Karpas-422 (cell line): ENCODE measurements around the gene LRRC8D. TPM values are rescaled to one million over a fixed set of nuclear protein-coding genes. Genes with fewer than 3 reads are reported as not detected.
A peak's percentile ranks its signal among the peaks of the same experiment; 100 is the strongest.

ENCODE experiments used
- DNase-seq: peaks from one replicate; pipeline ENCODE4 v3.0.0-alpha.2; 2015
- H2AFZ ChIP-seq: fragments of 200-600 bp; sonication (generic); 2 replicates; pipeline ENCODE4 v1.6.1; 2014; ENCODE audit warnings: antibody characterized with exemption, low read length, mixed read lengths
- H3K27ac ChIP-seq: fragments of 200-600 bp; sonication (generic); 2 replicates; pipeline ENCODE4 v1.5.1; 2014; ENCODE audit warnings: mild to moderate bottlenecking, low read length, moderate library complexity
- H3K27me3 ChIP-seq: fragments of 200-600 bp; sonication (generic); 2 replicates; pipeline ENCODE4 v1.6.1; 2014; ENCODE audit warnings: low read length, mixed read lengths
- H3K36me3 ChIP-seq: fragments of 200-600 bp; sonication (generic); 2 replicates; pipeline ENCODE4 v1.6.1; 2014; ENCODE audit warnings: low read length, mixed read lengths; ENCODE audit not compliant: insufficient read depth
- H3K4me1 ChIP-seq: fragments of 200-600 bp; sonication (generic); 2 replicates; pipeline ENCODE4 v1.6.1; 2014; ENCODE audit warnings: mild to moderate bottlenecking, low read length, mixed read lengths
- H3K4me2 ChIP-seq: fragments of 200-600 bp; sonication (generic); 2 replicates; pipeline ENCODE4 v1.6.1; 2014; ENCODE audit warnings: low read length, low read depth, mild to moderate bottlenecking; ENCODE audit not compliant: poor library complexity, severe bottlenecking
- H3K4me3 ChIP-seq: fragments of 200-600 bp; sonication (generic); 2 replicates; pipeline ENCODE4 v1.5.1; 2014; ENCODE audit warnings: mild to moderate bottlenecking, antibody characterized with exemption, low read length, mixed read lengths
- H3K79me2 ChIP-seq: fragments of 200-600 bp; sonication (generic); 2 replicates; pipeline ENCODE4 v1.6.1; 2014; ENCODE audit warnings: mild to moderate bottlenecking, low read length, mixed read lengths
- H3K9ac ChIP-seq: fragments of 200-600 bp; sonication (generic); 2 replicates; pipeline ENCODE4 v1.6.0; 2014; ENCODE audit warnings: low read length
- H3K9me2 ChIP-seq: fragments of 200-600 bp; sonication (generic), shearing (Covaris generic); replicated peaks from 2 replicates; pipeline ENCODE4 v1.6.0; 2014; ENCODE audit warnings: mild to moderate bottlenecking, low read length, moderate library complexity; ENCODE audit not compliant: insufficient read depth
- H3K9me3 ChIP-seq: fragments of 300-700, 200-600 bp; sonication (generic); 2 replicates; pipeline ENCODE4 v1.6.1; 2014; ENCODE audit warnings: low read length, mixed read lengths
- H4K20me1 ChIP-seq: fragments of 200-600 bp; sonication (generic); 2 replicates; pipeline ENCODE4 v1.6.1; 2014; ENCODE audit warnings: mild to moderate bottlenecking, antibody characterized with exemption, low read length, low read depth; ENCODE audit not compliant: insufficient read depth
- total RNA-seq: library from RNA; depleted of rRNA; stranded (reverse); fragments of >200 nt; shearing (Covaris generic); gene quantifications from 2 replicates; pipeline ENCODE4 v1.2.3, GENCODE V29; 2014; ENCODE audit warnings: low replicate concordance

The LRRC8D gene
- total RNA-seq, 1 experiment from 2014 or later: 48.9 TPM

GRCh38 chr1:89935235-89935634 is 114.4 kb downstream of the LRRC8D start:
- H3K27ac ChIP-seq: no peak overlapping the region
- H3K4me3 ChIP-seq: no peak overlapping the region
- no peaks in the 10 kb centered on the region for H4K20me1 ChIP-seq
- no peak overlapping the region for H3K4me2 ChIP-seq
- peaks cover 14% of the 10 kb centered on the region for H3K79me2 ChIP-seq
- H3K9me2 ChIP-seq: no peaks in the 10 kb centered on the region
- peaks cover 11% of the 10 kb centered on the region for H3K4me1 ChIP-seq
- H3K9ac ChIP-seq: no peak overlapping the region
- H3K9me3 ChIP-seq: no peaks in the 10 kb centered on the region
- H2AFZ ChIP-seq: no peak overlapping the region
- H3K36me3 ChIP-seq: peaks cover 21% of the 10 kb centered on the region; the same call in 1 of the 2 replicates
- DNase-seq: no peak
- no peaks in the 10 kb centered on the region for H3K27me3 ChIP-seq

DNA sequence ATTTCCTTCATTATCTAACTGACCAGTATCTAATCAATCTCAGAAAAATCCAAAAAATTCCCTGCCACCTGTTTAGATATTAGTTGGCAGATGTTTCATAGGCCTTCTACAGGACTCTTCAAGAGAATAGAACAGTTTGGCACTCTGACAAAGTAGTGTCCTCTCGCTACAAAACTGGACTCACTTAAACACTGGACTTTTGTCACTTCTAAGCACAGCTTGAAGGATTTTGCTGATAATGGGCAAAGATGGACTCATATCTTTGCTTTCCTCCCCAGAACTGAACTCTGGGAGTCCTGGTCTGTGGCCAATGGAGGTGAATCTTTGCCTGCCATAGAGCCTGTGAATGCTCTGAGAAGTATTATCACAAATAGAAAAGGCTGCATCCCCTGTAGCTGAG is 115.9 kb downstream of the LRRC8D start:
- Histone ChIP-seq H3K9me3 (no peaks in the 10 kb centered on the region), H3K9ac (no peak overlapping the region), H3K27me3 (no peaks in the 10 kb centered on the region), H2AFZ (no peak overlapping the region), H3K4me2 (no peak overlapping the region), H3K79me2 (peaks cover 8% of the 10 kb centered on the region), H3K27ac (no peak overlapping the region), H4K20me1 (no peaks in the 10 kb centered on the region), H3K4me3 (no peak overlapping the region), H3K36me3 (peaks cover 21% of the 10 kb centered on the region; the same call in 1 of the 2 replicates), H3K9me2 (no peaks in the 10 kb centered on the region), H3K4me1 (peaks cover 24% of the 10 kb centered on the region)
- no peak for DNase-seq

GRCh38 chr1:89938171-89939055 is 117.6 kb downstream of the LRRC8D start:
- no peaks in the 10 kb centered on the region for H3K9me2 ChIP-seq

GRCh38 chr1:89939059-89939570 is 118.3 kb downstream of the LRRC8D start:
- Histone ChIP-seq H3K27me3 (no peaks in the 10 kb centered on the region), H3K4me1 (peaks cover 46% of the 10 kb centered on the region), H2AFZ (no peak overlapping the region), H3K9me3 (no peaks in the 10 kb centered on the region), H3K4me3 (no peak overlapping the region), H3K27ac (no peak overlapping the region), H3K4me2 (no peak overlapping the region), H3K36me3 (peaks cover 15% of the 10 kb centered on the region; the same call in 1 of the 2 replicates), H3K9me2 (no peaks in the 10 kb centered on the region), H3K9ac (no peak overlapping the region), H3K79me2 (peaks cover 8% of the 10 kb centered on the region), H4K20me1 (no peaks in the 10 kb centered on the region)
- DNase-seq: no peak

More at GRCh38 chr1:89938171-89939055, 117.6 kb downstream of the LRRC8D start:
- H3K27me3 ChIP-seq: no peaks in the 10 kb centered on the region
- DNase-seq: no peak
- H4K20me1 ChIP-seq: no peaks in the 10 kb centered on the region
- peaks cover 8% of the 10 kb centered on the region for H3K79me2 ChIP-seq
- H2AFZ ChIP-seq: no peak overlapping the region
- no peak overlapping the region for H3K9ac ChIP-seq
- H3K27ac ChIP-seq: peak overlapping the region; percentile 4; the same call in 1 of the 2 replicates
- no peaks in the 10 kb centered on the region for H3K9me3 ChIP-seq
- peaks cover 39% of the 10 kb centered on the region for H3K4me1 ChIP-seq
- H3K4me3 ChIP-seq: no peak overlapping the region
- H3K4me2 ChIP-seq: no peak overlapping the region
- H3K36me3 ChIP-seq: peaks cover 18% of the 10 kb centered on the region; the same call in 1 of the 2 replicates

DNA sequence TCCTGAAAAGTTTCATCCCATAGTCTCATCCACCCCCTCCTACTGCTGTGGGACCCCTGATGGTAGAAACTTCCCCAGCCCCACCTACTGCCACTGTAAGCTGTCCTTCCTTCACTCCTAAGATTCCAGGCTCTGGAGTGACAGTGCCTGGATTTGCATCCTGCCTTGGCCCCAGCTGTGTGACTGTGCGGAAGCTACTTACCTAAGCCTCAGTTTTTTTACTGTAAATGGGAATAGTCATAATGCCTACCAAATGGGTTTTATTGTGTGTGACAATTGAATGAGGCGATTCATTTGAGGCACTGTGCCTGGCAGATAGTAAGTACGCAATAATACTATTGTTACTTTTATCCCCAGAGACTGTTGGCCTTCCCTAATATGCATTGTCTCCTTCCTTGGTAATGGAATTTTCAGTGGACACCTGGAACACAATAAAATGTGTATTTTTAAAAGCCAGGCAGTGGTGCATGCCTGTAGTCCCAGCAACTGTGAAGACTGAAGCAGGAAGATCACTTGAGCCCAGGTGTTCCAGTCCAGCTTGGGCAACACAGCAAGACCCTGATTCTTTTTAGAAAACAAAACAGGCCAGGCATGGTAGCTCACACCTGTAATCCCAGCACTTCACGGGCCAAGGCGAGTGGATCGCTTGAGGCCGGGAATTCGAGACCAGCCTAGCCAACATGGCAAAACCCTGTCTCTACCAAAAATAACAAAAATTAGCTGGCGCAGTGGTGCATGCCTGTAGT is 119.0 kb downstream of the LRRC8D start:
- H3K9ac ChIP-seq: no peak overlapping the region
- H2AFZ ChIP-seq: no peak overlapping the region
- H3K27ac ChIP-seq: no peak overlapping the region
- no peak overlapping the region for H3K4me2 ChIP-seq
- no peaks in the 10 kb centered on the region for H3K9me2 ChIP-seq
- peaks cover 54% of the 10 kb centered on the region for H3K4me1 ChIP-seq
- H3K4me3 ChIP-seq: no peak overlapping the region
- H3K79me2 ChIP-seq: peaks cover 7% of the 10 kb centered on the region
- no peaks in the 10 kb centered on the region for H3K27me3 ChIP-seq
- H4K20me1 ChIP-seq: no peaks in the 10 kb centered on the region
- H3K9me3 ChIP-seq: no peaks in the 10 kb centered on the region
- H3K36me3 ChIP-seq: peaks cover 11% of the 10 kb centered on the region; the same call in 1 of the 2 replicates
- DNase-seq: no peak

DNA sequence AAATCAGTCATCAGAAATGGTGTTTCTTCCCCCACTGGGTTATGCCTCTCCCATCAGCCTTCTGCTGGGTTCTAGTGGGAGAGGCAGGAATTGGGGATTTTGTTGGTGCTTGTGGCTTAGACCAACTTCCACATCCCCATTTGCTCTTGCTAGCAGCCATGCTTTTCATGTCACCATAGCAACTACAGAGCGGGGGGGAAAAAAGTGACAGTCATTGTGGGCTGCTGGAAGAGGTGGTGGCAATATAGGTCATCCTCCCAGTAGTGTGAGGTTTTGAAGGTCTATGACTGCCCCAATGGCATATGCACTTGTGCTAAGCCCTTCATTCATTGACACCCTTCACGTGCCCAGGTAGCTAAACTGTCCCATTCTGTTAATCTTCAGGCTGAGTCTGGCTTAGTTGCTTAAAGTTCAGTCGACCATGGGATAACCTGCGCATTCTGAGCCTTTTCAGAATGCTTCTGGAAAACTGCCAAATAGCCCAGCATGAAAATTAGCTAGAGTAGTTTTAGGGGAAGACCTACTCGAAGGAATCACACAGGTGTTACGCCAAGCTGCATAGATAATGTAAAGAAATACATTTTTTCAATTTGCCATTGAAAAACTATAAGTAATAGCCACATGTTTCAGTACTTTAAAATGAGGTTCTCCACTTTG is 120.4 kb downstream of the LRRC8D start:
- Histone ChIP-seq H3K27me3 (no peaks in the 10 kb centered on the region), H3K36me3 (peaks cover 4% of the 10 kb centered on the region; the same call in 1 of the 2 replicates), H3K27ac (peak overlapping the region; percentile 46), H3K4me1 (peaks cover 67% of the 10 kb centered on the region), H3K9me3 (no peaks in the 10 kb centered on the region), H3K79me2 (no peaks in the 10 kb centered on the region), H4K20me1 (no peaks in the 10 kb centered on the region), H2AFZ (no peak overlapping the region), H3K9me2 (no peaks in the 10 kb centered on the region), H3K4me3 (no peak overlapping the region), H3K4me2 (peak overlapping the region; percentile 24), H3K9ac (no peak overlapping the region)
- DNase-seq: peak; percentile 75

DNA sequence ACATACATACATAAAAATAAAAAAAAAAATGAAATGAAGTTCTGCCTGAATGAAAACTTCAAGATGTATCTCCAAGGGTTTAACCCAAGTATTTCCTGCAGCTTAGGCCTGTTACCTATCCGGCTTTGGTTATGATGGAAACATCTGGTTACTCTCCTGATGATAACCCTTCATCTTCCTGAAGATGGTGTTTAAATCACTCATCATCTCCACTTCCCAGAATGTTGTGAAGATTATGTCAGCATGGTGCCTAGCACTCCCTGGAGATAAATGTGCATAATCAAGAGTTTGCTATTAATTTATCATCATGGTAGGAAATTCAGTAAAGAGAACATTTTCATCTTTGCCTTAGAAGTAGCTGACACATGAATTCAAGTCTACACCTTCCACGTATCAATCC is 121.2 kb downstream of the LRRC8D start:
- Histone ChIP-seq H3K79me2 (no peaks in the 10 kb centered on the region), H3K27ac (peak overlapping the region; percentile 11; the same call in 1 of the 2 replicates), H3K9me2 (no peaks in the 10 kb centered on the region), H2AFZ (no peak overlapping the region), H3K4me3 (no peak overlapping the region), H3K9ac (no peak overlapping the region), H3K4me1 (peaks cover 75% of the 10 kb centered on the region), H4K20me1 (no peaks in the 10 kb centered on the region), H3K9me3 (no peaks in the 10 kb centered on the region), H3K36me3 (peaks cover 2% of the 10 kb centered on the region; the same call in 1 of the 2 replicates), H3K27me3 (no peaks in the 10 kb centered on the region), H3K4me2 (no peak overlapping the region)
- no peak for DNase-seq
